Mucosa of stomach (tissue), 1 donor: Measurements from ENCODE around the gene RGL3.

Source experiments
- H3K27me3 ChIP-seq: one replicate; pipeline ENCODE4 v1.7.0; 2013; ENCODE audit warnings: mild to moderate bottlenecking, low read length; ENCODE audit not compliant: control insufficient read depth, insufficient read depth
- H3K36me3 ChIP-seq: one replicate; pipeline ENCODE4 v1.7.0; 2013; ENCODE audit warnings: low read length; ENCODE audit not compliant: control insufficient read depth, insufficient read depth
- H3K4me1 ChIP-seq: one replicate; pipeline ENCODE4 v1.7.0; 2013; ENCODE audit warnings: mild to moderate bottlenecking, low read length; ENCODE audit not compliant: control insufficient read depth, insufficient read depth
- H3K4me3 ChIP-seq: one replicate; pipeline ENCODE4 v1.7.0; 2013; ENCODE audit warnings: low read length
- H3K9ac ChIP-seq: one replicate; pipeline ENCODE4 v1.7.0; 2013; ENCODE audit warnings: mild to moderate bottlenecking, low read length, moderate library complexity
- H3K9me3 ChIP-seq: one replicate; pipeline ENCODE4 v1.7.0; 2013; ENCODE audit warnings: mild to moderate bottlenecking, low read length, moderate library complexity; ENCODE audit not compliant: control insufficient read depth
- donor health status: Pancreatic carcinoma.

RGL3 gene

GRCh38 chr19:11374433-11375142, 44.5 kb downstream of the RGL3 start, which contains the start of gene SWSAP1:
Gene SWSAP1 (plus strand): TSS chr19:11374666. CDS start chr19:11374681, 15 bp downstream.
- no peaks in the 10 kb centered on the region for H3K36me3 ChIP-seq
- H3K9me3 ChIP-seq: no peaks in the 10 kb centered on the region
- H3K27me3 ChIP-seq: no peaks in the 10 kb centered on the region
- peak within 1 kb of the TSS; percentile 84 for H3K9ac ChIP-seq
- H3K4me3 ChIP-seq: peak within 1 kb of the TSS; percentile 51
- peaks cover 37% of the 10 kb centered on the region for H3K4me1 ChIP-seq

GRCh38 chr19:11373885-11374432, 45.2 kb downstream of the RGL3 start:
- H3K36me3 ChIP-seq: no peaks in the 10 kb centered on the region
- no peaks in the 10 kb centered on the region for H3K9me3 ChIP-seq
- H3K4me3 ChIP-seq: peak overlapping the region; percentile 51
- peaks cover 37% of the 10 kb centered on the region for H3K4me1 ChIP-seq
- no peaks in the 10 kb centered on the region for H3K27me3 ChIP-seq
- H3K9ac ChIP-seq: peak overlapping the region; percentile 84

- H3K9me3 ChIP-seq: no peaks in the 10 kb centered on the region
- H3K4me3 ChIP-seq: no peak overlapping the region
- H3K9ac ChIP-seq: no peak overlapping the region
- peaks cover 31% of the 10 kb centered on the region for H3K4me1 ChIP-seq
- H3K36me3 ChIP-seq: no peaks in the 10 kb centered on the region
- no peaks in the 10 kb centered on the region for H3K27me3 ChIP-seq
Observed at GRCh38 chr19:11373166-11373884, 45.8 kb downstream of the RGL3 start.

GRCh38 chr19:11370744-11371143, 48.4 kb downstream of the RGL3 start:
- Histone ChIP-seq H3K27me3 (no peaks in the 10 kb centered on the region), H3K4me1 (peaks cover 11% of the 10 kb centered on the region), H3K9ac (no peak overlapping the region), H3K36me3 (no peaks in the 10 kb centered on the region), H3K9me3 (no peaks in the 10 kb centered on the region), H3K4me3 (no peak overlapping the region)

GRCh38 chr19:11367528-11367927, 51.6 kb downstream of the RGL3 start:
- no peaks in the 10 kb centered on the region for H3K4me1 ChIP-seq
- no peak overlapping the region for H3K4me3 ChIP-seq
- no peaks in the 10 kb centered on the region for H3K36me3 ChIP-seq
- no peaks in the 10 kb centered on the region for H3K27me3 ChIP-seq
- no peak overlapping the region for H3K9ac ChIP-seq
- H3K9me3 ChIP-seq: no peaks in the 10 kb centered on the region

GRCh38 chr19:11365557-11366117, 53.5 kb downstream of the RGL3 start:
- no peak overlapping the region for H3K9ac ChIP-seq
- no peak overlapping the region for H3K4me3 ChIP-seq
- H3K9me3 ChIP-seq: no peaks in the 10 kb centered on the region
- no peaks in the 10 kb centered on the region for H3K27me3 ChIP-seq
- H3K36me3 ChIP-seq: no peaks in the 10 kb centered on the region
- peaks cover 5% of the 10 kb centered on the region for H3K4me1 ChIP-seq

GRCh38 chr19:11364935-11365334, 54.2 kb downstream of the RGL3 start:
- H3K9me3 ChIP-seq: no peaks in the 10 kb centered on the region
- H3K4me1 ChIP-seq: peaks cover 5% of the 10 kb centered on the region
- no peak overlapping the region for H3K9ac ChIP-seq
- no peaks in the 10 kb centered on the region for H3K36me3 ChIP-seq
- no peaks in the 10 kb centered on the region for H3K27me3 ChIP-seq
- H3K4me3 ChIP-seq: no peak overlapping the region

GRCh38 chr19:11364296-11364904, 54.7 kb downstream of the RGL3 start:
- Histone ChIP-seq H3K27me3 (no peaks in the 10 kb centered on the region), H3K4me3 (no peak overlapping the region), H3K4me1 (peaks cover 5% of the 10 kb centered on the region), H3K9ac (no peak overlapping the region), H3K9me3 (no peaks in the 10 kb centered on the region), H3K36me3 (no peaks in the 10 kb centered on the region)

- Histone ChIP-seq H3K9me3 (no peaks in the 10 kb centered on the region), H3K36me3 (no peaks in the 10 kb centered on the region), H3K4me1 (peaks cover 5% of the 10 kb centered on the region), H3K9ac (no peak overlapping the region), H3K27me3 (no peaks in the 10 kb centered on the region), H3K4me3 (no peak overlapping the region)
Observed at GRCh38 chr19:11363881-11364280, 55.2 kb downstream of the RGL3 start.

- no peaks in the 10 kb centered on the region for H3K36me3 ChIP-seq
- H3K9me3 ChIP-seq: no peaks in the 10 kb centered on the region
- no peaks in the 10 kb centered on the region for H3K27me3 ChIP-seq
- H3K4me3 ChIP-seq: no peak overlapping the region
- H3K9ac ChIP-seq: no peak overlapping the region
- peaks cover 5% of the 10 kb centered on the region for H3K4me1 ChIP-seq
Observed at GRCh38 chr19:11361771-11362731, 57.1 kb downstream of the RGL3 start.
